Mucosa of stomach (tissue), 1 donor: ENCODE results near the gene EXOSC10.
"Not testable (repeated sequence)": the region's sequence is repeated elsewhere in the genome, so short reads cannot be mapped to it uniquely, and the experiment has no call there.

ENCODE experiments used
- H3K27me3 ChIP-seq: one replicate; pipeline ENCODE4 v1.7.0; 2013; ENCODE audit warnings: mild to moderate bottlenecking, low read length; ENCODE audit not compliant: control insufficient read depth, insufficient read depth
- H3K36me3 ChIP-seq: one replicate; pipeline ENCODE4 v1.7.0; 2013; ENCODE audit warnings: low read length; ENCODE audit not compliant: control insufficient read depth, insufficient read depth
- H3K4me1 ChIP-seq: one replicate; pipeline ENCODE4 v1.7.0; 2013; ENCODE audit warnings: mild to moderate bottlenecking, low read length; ENCODE audit not compliant: control insufficient read depth, insufficient read depth
- H3K4me3 ChIP-seq: one replicate; pipeline ENCODE4 v1.7.0; 2013; ENCODE audit warnings: low read length
- H3K9ac ChIP-seq: one replicate; pipeline ENCODE4 v1.7.0; 2013; ENCODE audit warnings: mild to moderate bottlenecking, low read length, moderate library complexity
- H3K9me3 ChIP-seq: one replicate; pipeline ENCODE4 v1.7.0; 2013; ENCODE audit warnings: mild to moderate bottlenecking, low read length, moderate library complexity; ENCODE audit not compliant: control insufficient read depth
- donor health status: Pancreatic carcinoma.

The EXOSC10 gene

GRCh38 chr1:11031624-11032262, 67.9 kb downstream of the EXOSC10 start:
- Histone ChIP-seq H3K27me3 (no peaks in the 10 kb centered on the region), H3K36me3 (no peaks in the 10 kb centered on the region), H3K9ac (no peak overlapping the region), H3K4me3 (no peak overlapping the region), H3K9me3 (no peaks in the 10 kb centered on the region), H3K4me1 (no peaks in the 10 kb centered on the region)

GRCh38 chr1:11030865-11031264, 68.8 kb downstream of the EXOSC10 start:
- Histone ChIP-seq H3K4me3 (no peak overlapping the region), H3K9ac (no peak overlapping the region), H3K27me3 (no peaks in the 10 kb centered on the region), H3K36me3 (no peaks in the 10 kb centered on the region), H3K9me3 (no peaks in the 10 kb centered on the region), H3K4me1 (no peaks in the 10 kb centered on the region)

- H3K27me3 ChIP-seq: no peaks in the 10 kb centered on the region
- no peaks in the 10 kb centered on the region for H3K4me1 ChIP-seq
- no peaks in the 10 kb centered on the region for H3K9me3 ChIP-seq
- H3K36me3 ChIP-seq: no peaks in the 10 kb centered on the region
- H3K9ac ChIP-seq: no peak overlapping the region
- no peak overlapping the region for H3K4me3 ChIP-seq
These were observed 71.7 kb downstream of the EXOSC10 start for GRCh38 chr1:11028018-11028417.

- peaks cover under 1% of the 10 kb centered on the region for H3K36me3 ChIP-seq
These were observed 72.4 kb downstream of the EXOSC10 start for GRCh38 chr1:11027316-11027715.

GRCh38 chr1:11026903-11027302, 72.8 kb downstream of the EXOSC10 start:
- Histone ChIP-seq H3K9me3 (no peaks in the 10 kb centered on the region), H3K27me3 (no peaks in the 10 kb centered on the region), H3K9ac (no peak overlapping the region), H3K4me3 (no peak overlapping the region), H3K36me3 (peaks cover 4% of the 10 kb centered on the region), H3K4me1 (no peaks in the 10 kb centered on the region)

More at GRCh38 chr1:11027316-11027715, 72.4 kb downstream of the EXOSC10 start:
- Histone ChIP-seq H3K9ac (no peak overlapping the region), H3K27me3 (no peaks in the 10 kb centered on the region), H3K4me1 (no peaks in the 10 kb centered on the region), H3K4me3 (no peak overlapping the region), H3K9me3 (no peaks in the 10 kb centered on the region)

- Histone ChIP-seq H3K9me3 (no peaks in the 10 kb centered on the region), H3K4me1 (no peaks in the 10 kb centered on the region), H3K27me3 (no peaks in the 10 kb centered on the region), H3K36me3 (peaks cover 4% of the 10 kb centered on the region), H3K9ac (no peak overlapping the region), H3K4me3 (no peak overlapping the region)
These were observed 73.6 kb downstream of the EXOSC10 start for GRCh38 chr1:11026052-11026451.

- peaks cover 4% of the 10 kb centered on the region for H3K36me3 ChIP-seq
- no peaks in the 10 kb centered on the region for H3K4me1 ChIP-seq
- no peak overlapping the region for H3K4me3 ChIP-seq
- no peaks in the 10 kb centered on the region for H3K27me3 ChIP-seq
- no peaks in the 10 kb centered on the region for H3K9me3 ChIP-seq
- H3K9ac ChIP-seq: no peak overlapping the region
These were observed 74.1 kb downstream of the EXOSC10 start for GRCh38 chr1:11025618-11026017.

GRCh38 chr1:11024874-11025203, 74.8 kb downstream of the EXOSC10 start:
- Histone ChIP-seq H3K4me1 (no peaks in the 10 kb centered on the region), H3K4me3 (no peak overlapping the region), H3K9me3 (no peaks in the 10 kb centered on the region), H3K9ac (no peak overlapping the region), H3K36me3 (peaks cover 9% of the 10 kb centered on the region), H3K27me3 (no peaks in the 10 kb centered on the region)

GRCh38 chr1:11024154-11024873, 75.4 kb downstream of the EXOSC10 start:
- Histone ChIP-seq H3K9me3 (no peaks in the 10 kb centered on the region), H3K36me3 (peaks cover 9% of the 10 kb centered on the region), H3K9ac (no peak overlapping the region), H3K27me3 (no peaks in the 10 kb centered on the region), H3K4me1 (no peaks in the 10 kb centered on the region), H3K4me3 (no peak overlapping the region)

GRCh38 chr1:11023201-11023600, 76.5 kb downstream of the EXOSC10 start:
- Histone ChIP-seq H3K9ac (no peak overlapping the region), H3K4me1 (no peaks in the 10 kb centered on the region), H3K4me3 (no peak overlapping the region), H3K27me3 (no peaks in the 10 kb centered on the region), H3K36me3 (peaks cover 16% of the 10 kb centered on the region), H3K9me3 (no peaks in the 10 kb centered on the region)

GRCh38 chr1:11019971-11020370, 79.7 kb downstream of the EXOSC10 start:
- no peaks in the 10 kb centered on the region for H3K9me3 ChIP-seq

GRCh38 chr1:11019358-11019757, 80.3 kb downstream of the EXOSC10 start:
- peaks cover 20% of the 10 kb centered on the region for H3K36me3 ChIP-seq

More at GRCh38 chr1:11019971-11020370, 79.7 kb downstream of the EXOSC10 start:
- no peaks in the 10 kb centered on the region for H3K27me3 ChIP-seq
- H3K4me3 ChIP-seq: no peak overlapping the region
- peaks cover 20% of the 10 kb centered on the region for H3K36me3 ChIP-seq
- H3K9ac ChIP-seq: no peak overlapping the region
- H3K4me1 ChIP-seq: no peaks in the 10 kb centered on the region

More at GRCh38 chr1:11019358-11019757, 80.3 kb downstream of the EXOSC10 start:
- not testable (repeated sequence) for H3K4me3 ChIP-seq, H3K9me3 ChIP-seq, H3K4me1 ChIP-seq, H3K27me3 ChIP-seq, H3K9ac ChIP-seq
